Panc1 (cell line): ENCODE results near the gene EXOC3L1. TPM values are rescaled to one million over a fixed set of nuclear protein-coding genes. Genes with fewer than 3 reads are reported as not detected.

Source experiments
- ATAC-seq: fragments of 200-7000 bp; cut with Tn5 transposase; 2 replicates; pipeline ENCODE4 v1.9.1; 2020; ENCODE audit warnings: mild to moderate bottlenecking, moderate library complexity
- BruUV-seq: library from RNA; stranded (reverse); fragments of 400-500 nt; replicated peaks from 2 replicates; lab custom pipeline; 2021; lab: Mats Ljungman, UMichigan
- CTCF ChIA-PET: fragments of 300-600 bp; sonication (Branson Sonifier 250); formaldehyde crosslinking; loops from one replicate; lab custom pipeline; 2022; ENCODE audit warnings: antibody characterized with exemption; lab: Charles Lee
- POLR2A ChIA-PET: fragments of 300-600 bp; sonication (Branson Sonifier 250); formaldehyde crosslinking; loops from one replicate; lab custom pipeline; 2022; ENCODE audit warnings: antibody characterized with exemption; lab: Charles Lee
- DNase-seq: peaks from one replicate; pipeline ENCODE4 v3.0.0-alpha.2; 2010; ENCODE audit warnings: low read depth, low spot score
- H3K27ac ChIP-seq: 2 replicates; pipeline ENCODE4 v1.5.1; 2011; ENCODE audit warnings: mild to moderate bottlenecking, low read length, inconsistent platforms
- H3K27me3 ChIP-seq: fragments of 200-500 bp; sonication (Bioruptor generic); 2 replicates; pipeline ENCODE4 v1.6.0; 2014; ENCODE audit warnings: low read length, inconsistent platforms; ENCODE audit not compliant: control insufficient read depth, insufficient read depth
- H3K36me3 ChIP-seq: fragments of 200-500 bp; sonication (Bioruptor generic); 2 replicates; pipeline ENCODE4 v1.5.1; 2014; ENCODE audit warnings: inconsistent platforms, mild to moderate bottlenecking, low read length, moderate library complexity; ENCODE audit not compliant: control insufficient read depth, insufficient read depth
- H3K4me1 ChIP-seq: 2 replicates; pipeline ENCODE4 v1.5.1; 2011; ENCODE audit warnings: inconsistent platforms, mild to moderate bottlenecking, low read length, moderate library complexity; ENCODE audit not compliant: control insufficient read depth, insufficient read depth
- H3K4me3 ChIP-seq, 2 experiments: 2 replicates each; pipeline ENCODE4 v1.5.1; 2011 to 2012; ENCODE audit warnings: low read depth in 2 of 2, low read length in 2 of 2, mild to moderate bottlenecking in 2 of 2, inconsistent platforms in 1 of 2, moderate library complexity in 1 of 2
- H3K9me3 ChIP-seq: fragments of 200-500 bp; sonication (Bioruptor generic); 2 replicates; pipeline ENCODE4 v1.5.1; 2014; ENCODE audit warnings: low read depth, mild to moderate bottlenecking, inconsistent platforms, low read length, moderate library complexity; ENCODE audit not compliant: control insufficient read depth, insufficient read depth
- CTCF ChIP-seq: fragments of 450-650 bp; IDR thresholded peaks from 2 replicates; pipeline ENCODE4 v1.5.1; 2017; ENCODE audit warnings: mild to moderate bottlenecking
- POLR2AphosphoS5 ChIP-seq: IDR thresholded peaks from 2 replicates; pipeline ENCODE4 v1.6.1; 2012; ENCODE audit warnings: mild to moderate bottlenecking, low read depth, low read length, moderate library complexity
- REST ChIP-seq, 2 experiments: IDR thresholded peaks; 2 replicates each; pipeline ENCODE4 v1.6.1; 2011 to 2012; ENCODE audit warnings: low read depth in 2 of 2, control low read depth in 1 of 2, low read length in 1 of 2, mild to moderate bottlenecking in 1 of 2, moderate library complexity in 1 of 2; ENCODE audit not compliant: insufficient read depth in 1 of 2
- SIN3A ChIP-seq: IDR thresholded peaks from 2 replicates; pipeline ENCODE4 v1.6.1; 2012; ENCODE audit warnings: low read depth, mild to moderate bottlenecking, low read length, moderate library complexity, borderline replicate concordance; ENCODE audit not compliant: insufficient read depth
- TCF7L2 ChIP-seq: IDR thresholded peaks from 2 replicates; pipeline ENCODE4 v1.6.1; 2011; ENCODE audit warnings: mild to moderate bottlenecking, low read depth, low read length, inconsistent platforms
- in situ Hi-C: cut with HindIII; loops from 2 replicates; pipeline ENCODE4 v1.10.0; 2016; ENCODE audit warnings: low sequenced_read_pairs, low pct_unique_long_range_greater_than_20kb
- intact Hi-C: fragments of 100-400 bp; cut with micrococcal nuclease; formaldehyde crosslinking; loops from one replicate; pipeline ENCODE4 v1.10.0; 2022; ENCODE audit not compliant: unreplicated experiment
- total RNA-seq: library from RNA; stranded (reverse); gene quantifications from one replicate; pipeline ENCODE4 v1.2.1, GENCODE V29; 2021; ENCODE audit not compliant: unreplicated experiment

The EXOC3L1 gene
- total RNA-seq, 1 experiment from 2014 or later, result 0.41 TPM

DNA sequence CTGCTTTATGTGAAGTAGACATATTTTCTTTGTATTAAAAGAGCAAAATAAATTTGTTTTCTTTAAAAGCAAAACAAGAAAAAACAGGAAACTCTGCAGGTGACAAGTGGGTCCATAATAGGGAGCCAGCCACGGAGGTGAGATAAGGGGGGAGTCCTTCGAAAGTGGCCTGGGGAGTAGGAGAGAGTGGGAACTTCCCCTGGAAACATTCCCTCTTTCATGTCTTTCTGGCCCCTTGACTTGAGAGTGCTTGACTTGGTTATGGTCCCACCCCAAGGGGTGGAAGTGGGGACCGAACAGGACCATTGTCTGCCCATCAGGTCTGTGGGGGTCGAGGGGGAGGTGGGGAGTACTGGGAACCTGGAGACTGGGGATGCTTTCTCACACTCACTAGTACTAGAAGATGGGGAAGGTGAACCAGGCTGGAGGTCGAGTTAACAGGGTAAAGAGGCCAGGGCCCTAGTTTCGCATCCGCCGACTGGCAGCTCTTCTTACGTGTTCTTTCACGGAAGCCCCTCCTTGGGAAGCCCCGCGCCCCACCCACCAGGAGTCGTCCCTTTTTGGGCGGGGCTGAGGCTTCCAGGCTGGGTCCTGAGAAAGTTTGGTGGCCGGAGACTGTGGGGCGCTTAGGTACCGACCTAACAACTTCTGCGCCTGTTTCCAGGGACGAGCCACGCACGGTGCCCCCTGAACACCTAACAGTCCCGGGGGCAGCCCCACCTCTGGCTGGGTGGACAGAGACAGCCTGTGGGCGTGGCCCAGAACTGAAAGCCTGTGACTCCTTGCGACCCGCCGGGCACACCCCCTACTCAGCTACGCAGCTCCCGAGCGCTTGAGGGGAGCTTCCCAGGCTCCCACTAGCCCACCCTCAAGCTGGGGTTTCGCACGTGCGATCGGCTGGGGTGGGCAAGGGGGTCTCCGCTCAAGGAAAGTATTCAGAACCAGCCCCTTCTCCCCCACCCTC lies 31.0 kb downstream of the EXOC3L1 start:
- TF ChIP-seq POLR2AphosphoS5, result no peak
- no peak for TF ChIP-seq TCF7L2
- no peak for TF ChIP-seq SIN3A
- no peak for TF ChIP-seq REST (IDR thresholded peaks at IDR 0.05; ENCODE audit: insufficient read depth in 1 of 2, low read depth in 2 of 2, low read length in 1 of 2)
- Histone ChIP-seq H3K36me3 (no peaks in the 10 kb centered on the region), H3K9me3 (no peaks in the 10 kb centered on the region), H3K4me1 (peaks cover 3% of the 10 kb centered on the region; the same call in 1 of the 2 replicates), H3K4me3 (peak overlapping the region; percentile 71 to 80), H3K27ac (peak overlapping the region; percentile 65), H3K27me3 (no peaks in the 10 kb centered on the region)
- no TSS peak for BruUV-seq
- in situ Hi-C loops, result no loop called here
- no peak for DNase-seq
- CTCF ChIA-PET, result no interaction called here
- ATAC-seq, result peak; percentile 43
- intact Hi-C loops, result loop anchor here (10.0 kb wide), 2 partner anchors 144 to 184 kb away; no protein-coding TSS in a partner anchor
- POLR2A ChIA-PET, result no interaction called here

- Histone ChIP-seq H3K27me3 (no peaks in the 10 kb centered on the region), H3K4me1 (peaks cover 3% of the 10 kb centered on the region; the same call in 1 of the 2 replicates), H3K27ac (no peak overlapping the region), H3K9me3 (no peaks in the 10 kb centered on the region), H3K4me3 (no peak overlapping the region), H3K36me3 (no peaks in the 10 kb centered on the region)
- no peak for ATAC-seq
- no TSS peak for BruUV-seq
- intact Hi-C loops (loop anchor here (10.0 kb wide), 2 partner anchors 143 to 183 kb away; no protein-coding TSS in a partner anchor), in situ Hi-C loops (no loop called here)
- TF ChIP-seq SIN3A (no peak), REST (IDR thresholded peaks at IDR 0.05; ENCODE audit: insufficient read depth in 1 of 2, low read depth in 2 of 2, low read length in 1 of 2) (no peak), POLR2AphosphoS5 (no peak), TCF7L2 (no peak), CTCF (no peak)
- DNase-seq, result no peak
- ChIA-PET CTCF (interaction anchor here (0.6 kb wide), 1 partner anchor 177 kb away, joined by 5 read pairs; no protein-coding TSS in a partner anchor), POLR2A (no interaction called here)
These were observed 31.9 kb downstream of the EXOC3L1 start for GRCh38 chr16:67157892-67158635.
